Thymus (tissue), 11 donors: ENCODE measurements around the gene GALNT17. TPM values are rescaled to one million over a fixed set of nuclear protein-coding genes. Genes with fewer than 3 reads are reported as not detected.

ENCODE experiments used
- DNase-seq, 9 donors: peaks; one replicate each; pipeline ENCODE4 v3.0.0-alpha.2; 2013; ENCODE audit warnings: low spot score in 9 of 9, low read depth in 6 of 9, missing footprints in 1 of 9
- H3K27ac ChIP-seq, 2 donors: one replicate each; pipeline ENCODE4 v1.5.1; 2013; ENCODE audit warnings: control low read depth in 1 of 2, low read depth in 1 of 2, low read length in 1 of 2, mild to moderate bottlenecking in 1 of 2, moderate library complexity in 1 of 2
- H3K27me3 ChIP-seq, 2 donors: one replicate each; pipeline ENCODE4 v1.5.1; 2013; ENCODE audit warnings: low read length in 1 of 2; ENCODE audit not compliant: control insufficient read depth in 2 of 2, insufficient read depth in 1 of 2
- H3K36me3 ChIP-seq, 2 donors: one replicate each; pipeline ENCODE4 v1.5.1; 2013; ENCODE audit warnings: low read length in 1 of 2, mild to moderate bottlenecking in 1 of 2, moderate library complexity in 1 of 2; ENCODE audit not compliant: control insufficient read depth in 2 of 2, insufficient read depth in 2 of 2
- H3K4me1 ChIP-seq, 2 donors: one replicate each; pipeline ENCODE4 v1.5.1; 2013; ENCODE audit warnings: low read length in 2 of 2; ENCODE audit not compliant: control insufficient read depth in 2 of 2, insufficient read depth in 2 of 2
- H3K4me3 ChIP-seq, 2 donors: one replicate each; pipeline ENCODE4 v1.5.1; 2013; ENCODE audit warnings: low read length in 2 of 2, control low read depth in 1 of 2, mild to moderate bottlenecking in 1 of 2
- H3K9me3 ChIP-seq, 2 donors: one replicate each; pipeline ENCODE4 v1.5.1; 2013; ENCODE audit warnings: low read length in 1 of 2, mild to moderate bottlenecking in 1 of 2; ENCODE audit not compliant: control insufficient read depth in 2 of 2, insufficient read depth in 1 of 2
- WGBS: extraction: QIAGEN DNeasy Blood & Tissue Kit; methylation state at CpG from one replicate; pipeline ENCODE4 v1.1.7; 2013; 5-methylcytosine and 5-hydroxymethylcytosine counted together
- polyA plus RNA-seq: library from polyadenylated mRNA; stranded (reverse); fragments of 200-250 nt; gene quantifications from one replicate; pipeline ENCODE4 v1.2.3, GENCODE V29; 2013
- total RNA-seq: library from RNA; stranded (reverse); fragments of 120-200 nt; gene quantifications from one replicate; pipeline ENCODE4 v1.2.4, GENCODE V29; 2013
- donor health status: healthy.

Gene GALNT17
- total and polyA plus RNA-seq, 2 donors: 1.8 to 9.2 TPM

- Histone ChIP-seq H3K9me3 (no peaks in the 10 kb centered on the region), H3K4me1 (no peaks in the 10 kb centered on the region), H3K27ac (no peak overlapping the region), H3K4me3 (no peak overlapping the region), H3K36me3 (no peaks in the 10 kb centered on the region), H3K27me3 (no peaks in the 10 kb centered on the region)
- no peak for DNase-seq
These were observed 16.2 kb downstream of the GALNT17 start for GRCh38 chr7:71148098-71148497.

GRCh38 chr7:71155236-71155635, 23.3 kb downstream of the GALNT17 start:
- no peak for DNase-seq
- H3K27me3 ChIP-seq: no peaks in the 10 kb centered on the region
- H3K4me1 ChIP-seq: no peaks in the 10 kb centered on the region
- no peak overlapping the region for H3K4me3 ChIP-seq
- H3K36me3 ChIP-seq: no peaks in the 10 kb centered on the region
- no peak overlapping the region for H3K27ac ChIP-seq
- H3K9me3 ChIP-seq: no peaks in the 10 kb centered on the region
- 91% methylated on average over 9 of the region's 9 CpGs for WGBS

GRCh38 chr7:71157757-71158156, 25.8 kb downstream of the GALNT17 start:
- no peaks in the 10 kb centered on the region for H3K36me3 ChIP-seq
- H3K27me3 ChIP-seq: no peaks in the 10 kb centered on the region
- H3K4me3 ChIP-seq: no peak overlapping the region
- H3K4me1 ChIP-seq: no peaks in the 10 kb centered on the region
- no peak for DNase-seq
- 93% methylated on average over 3 of the region's 3 CpGs for WGBS
- peaks cover 0 to 4% of the 10 kb centered on the region in 2 donors for H3K9me3 ChIP-seq
- H3K27ac ChIP-seq: no peak overlapping the region

- H3K36me3 ChIP-seq: no peaks in the 10 kb centered on the region
- no peak overlapping the region for H3K4me3 ChIP-seq
- no peak for DNase-seq
- H3K9me3 ChIP-seq: peaks cover 0 to 2% of the 10 kb centered on the region in 2 donors
- no peaks in the 10 kb centered on the region for H3K4me1 ChIP-seq
- WGBS: 90% methylated on average over 6 of the region's 6 CpGs
- no peak overlapping the region for H3K27ac ChIP-seq
- H3K27me3 ChIP-seq: no peaks in the 10 kb centered on the region
These were observed 33.8 kb downstream of the GALNT17 start for GRCh38 chr7:71165708-71166107.

GRCh38 chr7:71171476-71171875, 39.5 kb downstream of the GALNT17 start:
- peaks cover 0 to 11% of the 10 kb centered on the region in 2 donors for H3K9me3 ChIP-seq
- no peak for DNase-seq
- no peaks in the 10 kb centered on the region for H3K4me1 ChIP-seq
- no peak overlapping the region for H3K27ac ChIP-seq
- no peaks in the 10 kb centered on the region for H3K27me3 ChIP-seq
- H3K36me3 ChIP-seq: no peaks in the 10 kb centered on the region
- WGBS: 98% methylated on average over 4 of the region's 4 CpGs
- no peak overlapping the region for H3K4me3 ChIP-seq

GRCh38 chr7:71173955-71174354, 42.0 kb downstream of the GALNT17 start:
- H3K27ac ChIP-seq: no peak overlapping the region
- H3K4me1 ChIP-seq: no peaks in the 10 kb centered on the region
- H3K4me3 ChIP-seq: no peak overlapping the region
- 92% methylated on average over 7 of the region's 7 CpGs for WGBS
- H3K9me3 ChIP-seq: peaks cover 0 to 15% of the 10 kb centered on the region in 2 donors
- H3K36me3 ChIP-seq: no peaks in the 10 kb centered on the region
- H3K27me3 ChIP-seq: no peaks in the 10 kb centered on the region
- DNase-seq: no peak

GRCh38 chr7:71182438-71182935, 50.5 kb downstream of the GALNT17 start:
- Histone ChIP-seq H3K4me3 (no peak overlapping the region), H3K36me3 (no peaks in the 10 kb centered on the region), H3K27me3 (no peaks in the 10 kb centered on the region), H3K27ac (no peak overlapping the region), H3K4me1 (no peaks in the 10 kb centered on the region), H3K9me3 (peaks cover 1 to 11% of the 10 kb centered on the region in 2 donors)
- no peak for DNase-seq
- WGBS: 91% methylated on average over 4 of the region's 4 CpGs

- Histone ChIP-seq H3K36me3 (no peaks in the 10 kb centered on the region), H3K27ac (no peak overlapping the region), H3K27me3 (no peaks in the 10 kb centered on the region), H3K9me3 (peaks cover 1 to 11% of the 10 kb centered on the region in 2 donors), H3K4me3 (no peak overlapping the region), H3K4me1 (no peaks in the 10 kb centered on the region)
- WGBS: 95% methylated on average over 5 of the region's 5 CpGs
- no peak for DNase-seq
These were observed 52.2 kb downstream of the GALNT17 start for GRCh38 chr7:71184136-71184535.

- Histone ChIP-seq H3K4me1 (no peaks in the 10 kb centered on the region), H3K27me3 (no peaks in the 10 kb centered on the region), H3K4me3 (no peak overlapping the region), H3K27ac (no peak overlapping the region), H3K9me3 (peaks cover 3 to 15% of the 10 kb centered on the region in 2 donors), H3K36me3 (no peaks in the 10 kb centered on the region)
- no peak for DNase-seq
- 90% methylated on average over 1 of the region's 1 CpG for WGBS
These were observed 52.7 kb downstream of the GALNT17 start for GRCh38 chr7:71184609-71185008.
